H1 (cell line): ENCODE data around the gene ARL2BP. TPM values are rescaled to one million over a fixed set of nuclear protein-coding genes. Genes with fewer than 3 reads are reported as not detected.

Experiments
- CTCF ChIA-PET: fragments of 300-600 bp; sonication (Branson Sonifier 250); formaldehyde crosslinking; loops from one replicate; lab custom pipeline; 2021; ENCODE audit not compliant: partially characterized antibody; lab: Charles Lee
- POLR2A ChIA-PET: fragments of 300-600 bp; sonication (Branson Sonifier 250); formaldehyde crosslinking; loops from one replicate; lab custom pipeline; 2021; ENCODE audit warnings: inconsistent platforms; ENCODE audit not compliant: partially characterized antibody; lab: Charles Lee
- DNase-seq, 2 experiments: peaks; one replicate each; pipeline versions ENCODE4 v3.0.0 to v3.0.0-alpha.2; 2010 to 2022; ENCODE audit warnings: low spot score in 2 of 2, low read depth in 1 of 2, mixed read lengths in 1 of 2
- FAIRE-seq: peaks from 2 replicates; lab custom pipeline; 2011; peaks lifted over from hg19 to GRCh38; lab: Jason Lieb, UNC
- H2AFZ ChIP-seq: 2 replicates; pipeline ENCODE4 v1.8.1; 2012; ENCODE audit warnings: low read length, inconsistent platforms
- H2AK5ac ChIP-seq: 2 replicates; pipeline ENCODE4 v1.6.1; 2013; ENCODE audit warnings: low read depth, low read length
- H2BK120ac ChIP-seq: replicated peaks from 2 replicates; pipeline ENCODE3; 2013; ENCODE audit warnings: low read depth, low read length, inconsistent platforms
- H2BK12ac ChIP-seq: 2 replicates; pipeline ENCODE4 v1.6.1; 2013; ENCODE audit warnings: low read depth, low read length
- H2BK15ac ChIP-seq: 2 replicates; pipeline ENCODE4 v1.6.1; 2013; ENCODE audit warnings: low read length
- H2BK20ac ChIP-seq: 2 replicates; pipeline ENCODE4 v1.6.1; 2013; ENCODE audit warnings: low read length
- H2BK5ac ChIP-seq: 2 replicates; pipeline ENCODE4 v1.6.1; 2013; ENCODE audit warnings: low read depth, low read length
- H3K14ac ChIP-seq: 2 replicates; pipeline ENCODE4 v1.6.1; 2013; ENCODE audit warnings: inconsistent platforms; ENCODE audit not compliant: insufficient read length
- H3K18ac ChIP-seq: 2 replicates; pipeline ENCODE4 v1.6.1; 2013; ENCODE audit warnings: low read length; ENCODE audit errors: extremely low read depth
- H3K23ac ChIP-seq: 2 replicates; pipeline ENCODE4 v1.6.1; 2013; ENCODE audit warnings: inconsistent platforms; ENCODE audit not compliant: insufficient read length
- H3K23me2 ChIP-seq: 2 replicates; pipeline ENCODE4 v1.6.1; 2013; ENCODE audit warnings: low read depth, low read length
- H3K27ac ChIP-seq: 2 replicates; pipeline ENCODE4 v1.6.1; 2011; ENCODE audit warnings: low read depth, low read length, inconsistent platforms
- H3K27me3 ChIP-seq, 4 experiments: replicated peaks in 1 of 4; 1 replicate in 1 of 4; 2 replicates in 3 of 4; pipeline versions ENCODE4 v1.6.1 to v1.8.1; 2011 to 2013; ENCODE audit warnings: low read length in 3 of 4, mild to moderate bottlenecking in 3 of 4, inconsistent platforms in 2 of 4, mixed read lengths in 2 of 4, moderate library complexity in 1 of 4; ENCODE audit not compliant: control insufficient read depth in 3 of 4, insufficient read depth in 3 of 4; ENCODE audit errors: extremely low read depth in 1 of 4
- H3K36me3 ChIP-seq, 4 experiments: 2 replicates each; pipeline versions ENCODE4 v1.6.1 to v1.8.1; 2011 to 2013; ENCODE audit warnings: mild to moderate bottlenecking in 4 of 4, low read length in 3 of 4, moderate library complexity in 2 of 4, control low read depth in 1 of 4, inconsistent platforms in 1 of 4; ENCODE audit not compliant: insufficient read depth in 4 of 4, control insufficient read depth in 2 of 4
- H3K4ac ChIP-seq: replicated peaks from 2 replicates; pipeline ENCODE3; 2013; ENCODE audit warnings: low read length, low read depth, mixed read lengths, inconsistent platforms; ENCODE audit not compliant: insufficient read length
- H3K4me1 ChIP-seq, 4 experiments: replicated peaks in 1 of 4; 1 replicate in 1 of 4; 2 replicates in 3 of 4; pipeline versions ENCODE4 v1.6.1 to v1.8.1; 2011 to 2013; ENCODE audit warnings: low read length in 3 of 4, inconsistent platforms in 2 of 4, mixed read lengths in 1 of 4; ENCODE audit not compliant: insufficient read depth in 4 of 4, control insufficient read depth in 3 of 4
- H3K4me2 ChIP-seq, 2 experiments: 2 replicates each; pipeline versions ENCODE4 v1.6.1 to v1.8.1; 2011 to 2013; ENCODE audit warnings: low read depth in 2 of 2, low read length in 2 of 2, control low read depth in 1 of 2, inconsistent platforms in 1 of 2, mild to moderate bottlenecking in 1 of 2; ENCODE audit not compliant: insufficient read depth in 1 of 2
- H3K4me3 ChIP-seq, 4 experiments: fragments of 200-600, 300-600 bp in 1 of 4; sonication (generic), shearing (Covaris generic), sonication (Bioruptor Twin) in 1 of 4; 2 replicates each; pipeline versions ENCODE4 v1.5.1 to v1.8.1; 2011 to 2016; ENCODE audit warnings: low read length in 4 of 4, low read depth in 3 of 4, control low read depth in 2 of 4, inconsistent platforms in 2 of 4, mild to moderate bottlenecking in 2 of 4, mixed read lengths in 1 of 4, moderate library complexity in 1 of 4; ENCODE audit not compliant: insufficient read depth in 2 of 4; ENCODE audit errors: extremely low read depth in 1 of 4
- H3K56ac ChIP-seq: replicated peaks from 2 replicates; pipeline ENCODE3; 2013; ENCODE audit warnings: low read depth, mild to moderate bottlenecking, mixed read lengths, low read length, inconsistent platforms; ENCODE audit not compliant: insufficient read length
- H3K79me1 ChIP-seq: 2 replicates; pipeline ENCODE4 v1.6.1; 2013; ENCODE audit warnings: low read depth, low read length, control low read depth
- H3K79me2 ChIP-seq, 2 experiments: 2 replicates each; pipeline versions ENCODE4 v1.6.1 to v1.8.1; 2012 to 2013; ENCODE audit warnings: low read length in 2 of 2, mild to moderate bottlenecking in 2 of 2, inconsistent platforms in 1 of 2; ENCODE audit not compliant: insufficient read depth in 2 of 2, control insufficient read depth in 1 of 2
- H3K9ac ChIP-seq, 4 experiments: replicated peaks in 1 of 4; 1 replicate in 1 of 4; 2 replicates in 3 of 4; pipeline versions ENCODE4 v1.6.1 to v1.8.1; 2011 to 2013; ENCODE audit warnings: low read depth in 3 of 4, low read length in 3 of 4, control low read depth in 2 of 4, mild to moderate bottlenecking in 2 of 4, moderate library complexity in 2 of 4, inconsistent platforms in 1 of 4; ENCODE audit errors: extremely low read depth in 1 of 4
- H3K9me3 ChIP-seq, 2 experiments: 2 replicates each; pipeline versions ENCODE4 v1.6.1 to v1.8.1; 2012 to 2013; ENCODE audit warnings: mild to moderate bottlenecking in 2 of 2, moderate library complexity in 2 of 2, control low read depth in 1 of 2, inconsistent platforms in 1 of 2, low read depth in 1 of 2, low read length in 1 of 2, mixed read lengths in 1 of 2; ENCODE audit not compliant: insufficient read depth in 2 of 2
- H4K20me1 ChIP-seq, 2 experiments: replicated peaks in 1 of 2; 2 replicates each; pipeline versions ENCODE3 to v1.8.1; 2011 to 2013; ENCODE audit warnings: inconsistent platforms in 2 of 2, low read length in 2 of 2, mild to moderate bottlenecking in 1 of 2; ENCODE audit not compliant: insufficient read depth in 2 of 2, control insufficient read depth in 1 of 2
- H4K5ac ChIP-seq: 2 replicates; pipeline ENCODE4 v1.6.1; 2013; ENCODE audit warnings: low read length, low read depth, mixed read lengths, inconsistent platforms; ENCODE audit not compliant: insufficient read length
- H4K8ac ChIP-seq: 2 replicates; pipeline ENCODE4 v1.8.0; 2013; ENCODE audit warnings: mild to moderate bottlenecking, moderate library complexity, low read length, inconsistent platforms; ENCODE audit not compliant: insufficient read depth; ENCODE audit errors: extremely low read depth
- H4K91ac ChIP-seq: replicated peaks from 2 replicates; pipeline ENCODE3; 2013; ENCODE audit warnings: low read length, mixed read lengths, inconsistent platforms; ENCODE audit not compliant: insufficient read length
- ASH2L ChIP-seq: fragments of 200-600, 300-600 bp; sonication (generic); IDR thresholded peaks from one replicate; pipeline ENCODE4 v1.7.1; 2017; ENCODE audit warnings: low read length
- BACH1 ChIP-seq: IDR thresholded peaks from 2 replicates; pipeline ENCODE4 v1.6.1; 2012; ENCODE audit warnings: low read length, improper control_type of control experiment
- CBX8 ChIP-seq: fragments of 300-800, 300-1000 bp; sonication (generic); IDR thresholded peaks from 2 replicates; pipeline ENCODE4 v1.7.1; 2016; ENCODE audit warnings: low read depth, low read length, borderline replicate concordance
- CTBP2 ChIP-seq: IDR thresholded peaks from 2 replicates; pipeline ENCODE4 v1.7.0; 2011; ENCODE audit warnings: borderline replicate concordance, mild to moderate bottlenecking, moderate library complexity, mixed read lengths, low read length; ENCODE audit not compliant: insufficient read depth, insufficient read length
- GTF2F1 ChIP-seq: IDR thresholded peaks from 2 replicates; pipeline ENCODE4 v1.6.1; 2012; ENCODE audit warnings: low read depth, low read length, improper control_type of control experiment, borderline replicate concordance
- JUND ChIP-seq: IDR thresholded peaks from 2 replicates; pipeline ENCODE4 v1.6.1; 2011; ENCODE audit warnings: mild to moderate bottlenecking, improper control_type of control experiment, low read length
- KDM4A ChIP-seq: IDR thresholded peaks from one replicate; pipeline ENCODE4 v1.7.1; 2012; ENCODE audit warnings: low read depth, mild to moderate bottlenecking, moderate library complexity, low read length, inconsistent platforms; ENCODE audit not compliant: severe bottlenecking
- MAFK ChIP-seq: IDR thresholded peaks from 2 replicates; pipeline ENCODE4 v1.6.1; 2012; ENCODE audit warnings: low read depth, mild to moderate bottlenecking, improper control_type of control experiment, low read length
- NRF1 ChIP-seq: IDR thresholded peaks from 2 replicates; pipeline ENCODE4 v1.6.1; 2011; ENCODE audit warnings: mild to moderate bottlenecking, low read depth, low read length, improper control_type of control experiment
- RBBP5 ChIP-seq: IDR thresholded peaks from 2 replicates; pipeline ENCODE4 v1.7.1; 2012; ENCODE audit warnings: low read depth, mild to moderate bottlenecking, inconsistent platforms, low read length, moderate library complexity, borderline replicate concordance
- SRF ChIP-seq: IDR thresholded peaks from 2 replicates; pipeline ENCODE4 v1.6.1; 2011; ENCODE audit warnings: mild to moderate bottlenecking, low read depth, low read length, moderate library complexity
- WGBS, 2 experiments: shearing (Covaris generic) in 1 of 2; methylation state at CpG; one replicate each; pipeline versions ENCODE4 v1.1.6 to v1.1.7; 2013 to 2015; ENCODE audit warnings: low lambda C conversion rate in 2 of 2, mixed read lengths in 2 of 2, inconsistent platforms in 1 of 2, low coverage in 1 of 2, missing lambda C conversion rate in 1 of 2; ENCODE audit not compliant: insufficient replicate concordance in 2 of 2, insufficient coverage in 1 of 2, insufficient read length in 1 of 2; ENCODE audit errors: extremely low coverage in 1 of 2, missing lambda C conversion rate in 1 of 2; 5-methylcytosine and 5-hydroxymethylcytosine counted together
- polyA plus RNA-seq, 7 experiments: library from polyadenylated mRNA; depleted of rRNA in 3 of 7; stranded (reverse) in 5 of 7; unstranded in 2 of 7; fragments of >200 nt in 5 of 7; fragments of 200-250 nt in 2 of 7; gene quantifications; 1 replicate in 5 of 7; 2 replicates in 1 of 7; 4 replicates in 1 of 7; pipeline versions ENCODE4 v1.2.1 to v1.2.3, GENCODE V29; 2011 to 2013; ENCODE audit warnings: missing spikeins in 2 of 7, mixed read lengths in 2 of 7
- total RNA-seq: library from RNA; stranded (reverse); fragmentation: NEBNext Ultra II Directional; extraction: Animal tissue kit (Norgen Biotek cat#: 25700); gene quantifications from 2 replicates; pipeline ENCODE4 v1.2.1, GENCODE V29; 2021
- TF ChIP-seq, protein P1 (sequence below), 3 experiments: IDR thresholded peaks; 1 replicate in 2 of 3; 2 replicates in 1 of 3; pipeline versions ENCODE4 v1.5.1 to v1.6.1; 2011; ENCODE audit warnings: low read length in 3 of 3, mild to moderate bottlenecking in 3 of 3, inconsistent platforms in 2 of 3, low read depth in 1 of 3, moderate library complexity in 1 of 3; ENCODE audit not compliant: insufficient read depth in 1 of 3; ENCODE audit errors: control extremely low read depth in 1 of 3

The ARL2BP gene
- total and polyA plus RNA-seq, 2 of the 8 experiments (the other 6 are each of a cell fraction or from before 2014, with no cell fraction given) = 13.6 to 18.3 TPM

DNA sequence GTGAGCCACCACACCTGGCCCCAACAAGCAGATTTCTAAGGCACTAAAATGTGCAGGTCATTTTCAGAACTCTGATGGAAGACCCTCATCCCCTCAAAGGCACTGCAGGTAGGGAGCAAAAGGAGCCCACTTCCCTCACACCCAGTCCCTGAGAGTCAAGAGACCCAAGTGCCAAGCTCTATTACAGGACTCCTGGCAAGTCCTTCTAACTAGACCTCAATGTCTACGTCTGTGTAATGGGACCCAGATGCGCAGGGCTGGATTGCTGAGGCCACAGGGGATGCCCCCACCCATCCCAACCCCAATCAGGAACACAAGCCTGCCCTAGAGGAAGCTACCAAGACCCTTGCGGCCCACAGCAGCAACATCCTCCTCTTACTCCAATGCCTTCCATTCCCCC, 36.7 kb downstream of the ARL2BP start:
- H3K23ac ChIP-seq = no peak overlapping the region
- H4K91ac ChIP-seq = no peak overlapping the region
- H3K9ac ChIP-seq = no peak overlapping the region
- no peak overlapping the region for H3K18ac ChIP-seq
- no peak overlapping the region for H3K56ac ChIP-seq
- no peak overlapping the region for H4K5ac ChIP-seq
- no peak for DNase-seq
- no peak overlapping the region for H2AK5ac ChIP-seq
- ChIA-PET CTCF (interaction anchor here (1.4 to 1.7 kb wide), 3 partner anchors 136 to 198 kb away, joined by 3 to 4 read pairs (median 3); no protein-coding TSS in a partner anchor), POLR2A (interaction anchor here (0.8 kb wide), 1 partner anchor 133 kb away, joined by 4 read pairs; no protein-coding TSS in a partner anchor)
- peaks cover 0 to 8% (median 4%) of the 10 kb centered on the region in 4 experiments; a peak in 5 of 7 replicates for H3K4me1 ChIP-seq
- H2BK20ac ChIP-seq = no peak overlapping the region
- H2BK15ac ChIP-seq = no peak overlapping the region
- no peak overlapping the region for H4K8ac ChIP-seq
- H3K36me3 ChIP-seq = no peaks in the 10 kb centered on the region; a peak in 2 of 8 replicates
- H3K4ac ChIP-seq = no peak overlapping the region
- WGBS, 2 experiments = 70% methylated on average over 3 of the region's 3 CpGs; no CpG with 5 or more reads in 1 of the 2 experiments
- H2BK120ac ChIP-seq = no peak overlapping the region
- no peaks in the 10 kb centered on the region for H3K9me3 ChIP-seq
- no peak overlapping the region for H3K4me3 ChIP-seq
- no peak overlapping the region for H3K14ac ChIP-seq
- H3K79me2 ChIP-seq = no peaks in the 10 kb centered on the region
- H3K79me1 ChIP-seq = no peaks in the 10 kb centered on the region
- H3K27ac ChIP-seq = no peak overlapping the region
- no peak overlapping the region for H2AFZ ChIP-seq
- no peak overlapping the region for H2BK5ac ChIP-seq
- no peak overlapping the region for H3K4me2 ChIP-seq
- H3K23me2 ChIP-seq = peaks cover 6% of the 10 kb centered on the region
- H2BK12ac ChIP-seq = no peak overlapping the region
- no peaks in the 10 kb centered on the region for H4K20me1 ChIP-seq
- peaks cover 9 to 28% (median 24%) of the 10 kb centered on the region in 4 experiments; a peak in 6 of 7 replicates for H3K27me3 ChIP-seq
- FAIRE-seq = no peak
- TF ChIP-seq BACH1 = no peak
- TF ChIP-seq CBX8 = no peak
- no peak for TF ChIP-seq NRF1
- TF ChIP-seq, protein P1, sequence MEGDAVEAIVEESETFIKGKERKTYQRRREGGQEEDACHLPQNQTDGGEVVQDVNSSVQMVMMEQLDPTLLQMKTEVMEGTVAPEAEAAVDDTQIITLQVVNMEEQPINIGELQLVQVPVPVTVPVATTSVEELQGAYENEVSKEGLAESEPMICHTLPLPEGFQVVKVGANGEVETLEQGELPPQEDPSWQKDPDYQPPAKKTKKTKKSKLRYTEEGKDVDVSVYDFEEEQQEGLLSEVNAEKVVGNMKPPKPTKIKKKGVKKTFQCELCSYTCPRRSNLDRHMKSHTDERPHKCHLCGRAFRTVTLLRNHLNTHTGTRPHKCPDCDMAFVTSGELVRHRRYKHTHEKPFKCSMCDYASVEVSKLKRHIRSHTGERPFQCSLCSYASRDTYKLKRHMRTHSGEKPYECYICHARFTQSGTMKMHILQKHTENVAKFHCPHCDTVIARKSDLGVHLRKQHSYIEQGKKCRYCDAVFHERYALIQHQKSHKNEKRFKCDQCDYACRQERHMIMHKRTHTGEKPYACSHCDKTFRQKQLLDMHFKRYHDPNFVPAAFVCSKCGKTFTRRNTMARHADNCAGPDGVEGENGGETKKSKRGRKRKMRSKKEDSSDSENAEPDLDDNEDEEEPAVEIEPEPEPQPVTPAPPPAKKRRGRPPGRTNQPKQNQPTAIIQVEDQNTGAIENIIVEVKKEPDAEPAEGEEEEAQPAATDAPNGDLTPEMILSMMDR (IDR thresholded peaks at IDR 0.05; ENCODE audit: control extremely low read depth in 1 of 3, insufficient read depth in 1 of 3, low read depth in 1 of 3, low read length in 3 of 3) = no peak
- no peak for TF ChIP-seq GTF2F1
- no peak for TF ChIP-seq JUND
- no peak for TF ChIP-seq CTBP2
- no peak for TF ChIP-seq MAFK
- no peak for TF ChIP-seq KDM4A
- TF ChIP-seq RBBP5 = no peak
- TF ChIP-seq SRF = no peak
- no peak for TF ChIP-seq ASH2L
